Dendritic cell treated with granulocyte-macrophage colony-stimulating factor and Interleukin-4, amounts not matched to agents 40 ng/mL and 50 ng/mL, for 4 days (primary cell): ENCODE results near the gene PRKCZ.

ENCODE experiments used
- H3K27ac Mint-ChIP-seq: one replicate; pipeline ENCODE4 v1.8.0; 2022; ENCODE audit warnings: mild to moderate bottlenecking, mixed read lengths
- H3K27me3 Mint-ChIP-seq: one replicate; pipeline ENCODE4 v1.8.0; 2022; ENCODE audit warnings: mild to moderate bottlenecking, mixed read lengths
- H3K36me3 Mint-ChIP-seq: one replicate; pipeline ENCODE4 v1.8.0; 2022; ENCODE audit warnings: low read depth, mixed read lengths
- H3K4me1 Mint-ChIP-seq: one replicate; pipeline ENCODE4 v1.8.0; 2022; ENCODE audit warnings: low read depth, mixed read lengths
- H3K4me3 Mint-ChIP-seq: one replicate; pipeline ENCODE4 v1.8.0; 2022; ENCODE audit warnings: mild to moderate bottlenecking, moderate library complexity, mixed read lengths
- H3K9me3 Mint-ChIP-seq: one replicate; pipeline ENCODE4 v1.8.0; 2022; ENCODE audit warnings: mixed read lengths
- intact Hi-C: fragments of 100-400 bp; cut with micrococcal nuclease; formaldehyde crosslinking; loops from one replicate; pipeline ENCODE4 v1.15.0; 2022

Gene PRKCZ

DNA sequence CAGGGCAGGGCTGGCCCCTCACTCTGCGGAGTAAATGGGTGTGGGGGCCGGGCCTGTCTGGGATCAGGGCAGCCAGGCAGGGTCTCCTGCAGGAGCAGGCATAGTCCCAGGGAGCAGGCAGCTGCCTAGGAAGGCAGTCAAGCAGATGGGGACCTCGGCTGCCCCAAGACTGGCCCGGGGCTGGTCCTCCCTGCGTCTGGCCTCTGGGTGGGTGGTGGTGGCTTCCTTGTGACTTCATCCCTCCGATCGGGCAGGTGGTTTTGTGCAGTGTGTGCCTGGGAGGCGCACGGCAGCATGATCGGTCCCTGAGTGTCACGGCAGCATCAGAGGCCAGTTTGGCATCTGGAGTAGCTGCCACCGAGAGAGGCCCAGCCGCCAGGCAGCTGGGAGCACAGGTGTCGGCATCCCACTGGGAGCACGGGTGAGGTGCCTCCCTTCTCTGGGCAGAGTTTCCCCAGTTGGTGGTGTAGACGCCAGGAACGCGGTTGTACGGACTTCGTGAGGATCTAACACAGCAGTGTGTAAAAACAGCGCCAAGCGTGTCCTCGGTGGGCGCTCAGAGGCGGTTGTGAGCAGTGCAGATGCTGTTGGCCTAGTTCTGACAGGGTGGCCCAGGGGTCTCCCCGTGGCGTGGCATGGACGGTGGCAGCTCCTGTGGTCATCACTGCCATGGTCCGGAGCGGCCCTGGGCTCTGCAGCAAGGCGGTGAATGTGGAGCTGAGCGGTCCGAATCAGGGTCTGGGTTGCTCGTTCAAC lies 45.9 kb downstream of the PRKCZ start:
- intact Hi-C loops: loop anchor here (10.0 kb wide), 1 partner anchor 79 kb away; no protein-coding TSS in a partner anchor
- Mint-ChIP-seq H3K27me3 (peaks cover 9% of the 10 kb centered on the region), H3K27ac (no peak overlapping the region), H3K36me3 (no peaks in the 10 kb centered on the region), H3K4me3 (no peak overlapping the region), H3K9me3 (peaks cover 9% of the 10 kb centered on the region), H3K4me1 (peaks cover 5% of the 10 kb centered on the region)

DNA sequence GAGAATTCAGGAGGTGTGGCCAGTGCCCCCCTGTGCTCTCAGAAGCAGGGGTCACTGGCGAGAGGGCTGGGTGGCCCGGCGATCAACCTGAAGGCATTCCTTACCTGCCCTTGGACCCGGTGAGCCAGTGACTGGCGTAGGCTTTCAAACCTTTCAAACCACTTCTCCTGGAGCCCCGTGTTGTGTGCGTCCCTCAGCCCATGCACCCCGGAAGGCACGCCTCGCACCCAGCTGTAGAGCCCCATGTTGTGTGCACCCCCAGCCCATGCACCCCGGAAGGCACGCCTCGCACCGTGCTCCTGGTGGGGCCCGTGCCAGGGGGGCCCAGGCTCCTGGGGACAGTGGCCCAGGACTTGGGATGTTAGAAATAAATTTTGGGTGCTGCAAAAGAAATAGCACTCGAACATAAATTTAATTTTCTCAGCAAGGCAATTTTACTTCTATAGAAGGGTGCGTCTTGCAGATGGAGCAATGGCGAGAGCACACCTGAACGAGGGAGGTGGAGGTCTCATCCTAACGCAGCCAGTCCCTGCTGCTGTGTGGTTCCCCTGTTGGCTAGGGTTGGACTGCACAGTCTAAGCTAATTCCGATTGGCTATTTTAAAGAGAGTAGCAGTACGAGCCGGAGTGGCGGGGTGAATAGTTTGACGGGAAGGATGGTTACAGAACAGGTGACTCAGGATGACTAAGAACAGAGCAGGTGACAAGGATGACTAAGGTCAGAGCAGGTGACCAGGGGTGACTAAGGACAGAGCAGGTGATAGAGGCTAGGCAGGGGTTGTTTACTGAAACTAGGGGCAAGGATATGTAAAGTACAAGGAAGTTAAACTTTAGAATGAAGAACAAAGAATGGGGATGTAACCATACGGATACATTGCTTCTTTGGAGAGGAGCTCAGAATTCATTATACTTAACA lies 47.4 kb downstream of the PRKCZ start:
- no peaks in the 10 kb centered on the region for H3K36me3 Mint-ChIP-seq
- no peak overlapping the region for H3K4me3 Mint-ChIP-seq
- peaks cover 9% of the 10 kb centered on the region for H3K27me3 Mint-ChIP-seq
- intact Hi-C loops: loop anchor here (10.0 kb wide), 1 partner anchor 77 kb away; no protein-coding TSS in a partner anchor
- peaks cover 9% of the 10 kb centered on the region for H3K9me3 Mint-ChIP-seq
- no peak overlapping the region for H3K27ac Mint-ChIP-seq
- H3K4me1 Mint-ChIP-seq: no peaks in the 10 kb centered on the region

DNA sequence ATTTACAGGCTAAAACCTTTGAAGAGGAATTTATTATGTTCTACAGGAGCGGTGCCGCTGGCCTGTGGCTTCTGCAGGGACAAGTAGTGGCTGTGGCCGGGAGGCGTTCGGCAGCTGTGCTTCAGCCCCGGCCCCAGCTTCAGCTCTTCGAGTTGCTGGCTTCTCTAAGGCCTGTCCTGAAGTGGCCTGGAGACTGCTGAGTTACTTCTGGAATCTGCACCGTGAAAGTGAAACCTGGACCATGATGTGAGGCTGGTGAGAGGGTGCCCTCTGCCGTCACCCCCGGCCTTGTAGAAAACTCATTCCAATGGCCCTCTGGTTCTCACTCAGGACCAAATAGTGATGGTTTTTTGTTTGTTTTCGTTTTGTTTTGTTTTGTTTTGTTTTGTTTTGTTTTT lies 48.1 kb downstream of the PRKCZ start:
- Mint-ChIP-seq H3K4me1 (no peaks in the 10 kb centered on the region), H3K27ac (no peak overlapping the region), H3K27me3 (peaks cover 9% of the 10 kb centered on the region), H3K9me3 (peaks cover 9% of the 10 kb centered on the region), H3K36me3 (no peaks in the 10 kb centered on the region), H3K4me3 (no peak overlapping the region)
- intact Hi-C loops: loop anchor here (10.0 kb wide), 1 partner anchor 77 kb away; no protein-coding TSS in a partner anchor

DNA sequence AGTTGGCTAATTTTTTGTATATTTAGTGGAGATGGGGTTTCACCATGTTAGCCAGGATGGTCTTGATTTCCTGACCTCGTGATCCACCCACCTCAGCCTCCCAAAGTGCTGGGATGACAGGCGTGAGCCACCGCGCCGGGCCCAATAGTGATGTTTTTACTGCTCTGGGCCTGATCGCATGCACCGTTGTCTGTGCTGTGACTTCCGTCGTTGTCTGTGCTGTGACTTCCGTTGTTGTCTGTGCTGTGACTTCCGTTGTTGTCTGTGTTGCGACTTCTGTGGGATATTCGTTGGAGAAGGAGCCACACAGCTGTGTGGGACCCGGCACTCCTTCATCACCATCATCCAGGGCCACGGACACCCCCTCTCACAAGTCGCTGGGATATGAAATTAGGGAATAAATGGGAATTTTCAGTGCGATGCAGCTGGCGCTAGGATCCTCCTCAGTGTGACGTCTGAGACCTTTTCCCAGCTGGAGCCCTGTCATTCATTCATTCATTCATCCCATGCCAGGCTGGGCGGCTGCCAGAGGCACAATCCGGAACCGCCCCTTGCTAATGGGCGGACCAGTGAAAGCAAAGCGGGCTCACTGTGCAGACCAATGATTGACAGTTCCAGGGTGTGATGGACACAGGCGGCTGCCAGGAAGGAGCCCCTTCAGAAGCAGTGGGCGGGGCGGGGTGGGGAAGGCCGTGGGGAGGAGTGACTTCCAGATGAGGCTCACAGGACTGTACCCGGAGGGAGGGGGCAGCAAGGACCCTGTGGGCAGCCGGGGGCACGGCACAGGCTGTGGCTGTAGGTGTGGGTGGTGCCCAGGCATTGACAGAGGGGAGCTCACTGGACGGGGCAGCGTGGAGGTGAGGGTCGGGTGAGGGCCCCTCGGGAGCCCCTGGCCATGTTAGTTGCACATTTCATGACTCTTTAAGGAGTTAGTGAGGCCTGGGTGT lies 48.9 kb downstream of the PRKCZ start:
- Mint-ChIP-seq H3K9me3 (peaks cover 9% of the 10 kb centered on the region), H3K36me3 (no peaks in the 10 kb centered on the region), H3K4me3 (no peak overlapping the region), H3K4me1 (no peaks in the 10 kb centered on the region), H3K27ac (no peak overlapping the region), H3K27me3 (peaks cover 9% of the 10 kb centered on the region)
- intact Hi-C loops: loop anchor here (10.0 kb wide), 1 partner anchor 76 kb away; no protein-coding TSS in a partner anchor

DNA sequence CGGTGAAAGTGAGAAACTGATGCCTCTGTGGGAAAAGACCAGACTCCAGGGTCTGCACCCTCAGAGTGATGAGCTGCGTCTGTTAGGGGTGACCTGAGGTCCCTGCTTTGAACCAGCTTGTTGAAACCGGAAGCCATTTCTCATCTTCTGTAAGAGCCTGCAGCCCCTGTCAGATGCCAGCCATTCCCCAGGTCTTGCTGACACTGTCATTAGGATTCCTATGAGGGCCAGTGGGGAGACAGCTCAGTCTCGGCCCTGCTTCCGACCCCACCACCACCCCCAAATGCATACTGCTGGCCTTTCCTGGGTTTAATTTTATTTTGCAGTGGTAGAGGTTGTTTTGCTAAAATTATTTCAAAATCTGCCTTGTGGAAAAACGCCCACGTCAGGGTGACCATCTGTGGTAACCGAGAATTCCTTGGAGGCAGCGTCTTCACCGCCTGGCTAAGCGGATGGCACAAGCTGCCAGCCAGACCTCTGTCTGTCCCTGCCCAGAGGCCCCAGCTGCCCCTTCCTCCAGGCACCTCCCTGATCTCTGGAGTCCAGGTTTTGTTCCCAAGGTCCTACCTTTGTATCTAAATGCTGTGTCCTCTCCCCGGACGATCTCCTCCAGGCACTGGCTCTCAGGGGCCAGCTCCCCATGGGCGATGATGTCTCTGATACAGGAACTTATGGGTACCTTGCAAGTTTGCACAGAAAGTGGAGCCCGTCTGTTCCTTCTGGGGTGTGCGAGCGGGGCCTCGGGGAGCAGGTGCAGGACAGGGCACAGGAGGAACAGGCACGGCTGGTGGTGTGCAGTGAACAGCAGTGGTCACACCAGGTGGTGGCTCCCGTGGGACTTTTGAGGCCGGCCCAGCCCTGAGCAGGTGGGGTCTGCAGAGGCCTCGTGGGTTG lies 49.9 kb downstream of the PRKCZ start:
- Mint-ChIP-seq H3K4me3 (no peak overlapping the region), H3K4me1 (no peaks in the 10 kb centered on the region), H3K27ac (no peak overlapping the region), H3K36me3 (no peaks in the 10 kb centered on the region), H3K9me3 (peaks cover 9% of the 10 kb centered on the region), H3K27me3 (peaks cover 9% of the 10 kb centered on the region)
- intact Hi-C loops: loop anchor here (10.0 kb wide), 1 partner anchor 75 kb away; no protein-coding TSS in a partner anchor

- Mint-ChIP-seq H3K9me3 (peaks cover 9% of the 10 kb centered on the region), H3K27ac (no peak overlapping the region), H3K36me3 (no peaks in the 10 kb centered on the region), H3K4me1 (no peaks in the 10 kb centered on the region), H3K27me3 (peaks cover 9% of the 10 kb centered on the region), H3K4me3 (no peak overlapping the region)
- intact Hi-C loops: no loop called here
Measured at GRCh38 chr1:2100780-2101108, 50.5 kb downstream of the PRKCZ start.

DNA sequence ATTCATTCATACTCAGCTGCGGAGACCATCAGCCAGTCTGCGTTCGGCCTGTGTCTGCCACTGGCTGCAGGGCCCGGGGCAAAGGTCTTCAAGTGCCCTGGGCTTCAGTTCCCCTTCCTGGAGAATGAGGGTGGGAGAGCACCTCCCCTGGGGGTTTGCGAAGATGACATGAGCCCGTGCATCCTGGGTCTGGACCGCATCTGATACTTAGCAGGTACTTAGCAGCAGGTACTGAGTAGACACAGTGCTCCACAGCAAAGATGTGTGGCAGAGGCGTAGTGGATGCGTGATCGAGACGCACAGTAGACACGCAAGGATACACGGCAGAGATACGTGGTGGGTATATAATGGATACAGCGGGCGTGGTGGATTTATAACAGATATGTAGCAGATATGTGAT lies 51.3 kb downstream of the PRKCZ start:
- Mint-ChIP-seq H3K9me3 (peaks cover 9% of the 10 kb centered on the region), H3K4me3 (no peak overlapping the region), H3K36me3 (no peaks in the 10 kb centered on the region), H3K27me3 (peaks cover 9% of the 10 kb centered on the region), H3K27ac (no peak overlapping the region), H3K4me1 (no peaks in the 10 kb centered on the region)
- intact Hi-C loops: no loop called here

- Mint-ChIP-seq H3K27ac (no peak overlapping the region), H3K9me3 (peaks cover 9% of the 10 kb centered on the region), H3K27me3 (peaks cover 9% of the 10 kb centered on the region), H3K4me3 (no peak overlapping the region), H3K4me1 (no peaks in the 10 kb centered on the region), H3K36me3 (no peaks in the 10 kb centered on the region)
- intact Hi-C loops: no loop called here
Measured at GRCh38 chr1:2101946-2102345, 51.7 kb downstream of the PRKCZ start.

- no peaks in the 10 kb centered on the region for H3K36me3 Mint-ChIP-seq
- H3K27ac Mint-ChIP-seq: no peak overlapping the region
- no peak overlapping the region for H3K4me3 Mint-ChIP-seq
- H3K9me3 Mint-ChIP-seq: peaks cover 5% of the 10 kb centered on the region
- intact Hi-C loops: no loop called here
- H3K4me1 Mint-ChIP-seq: no peaks in the 10 kb centered on the region
- peaks cover 9% of the 10 kb centered on the region for H3K27me3 Mint-ChIP-seq
Measured at GRCh38 chr1:2102753-2103152, 52.5 kb downstream of the PRKCZ start.

DNA sequence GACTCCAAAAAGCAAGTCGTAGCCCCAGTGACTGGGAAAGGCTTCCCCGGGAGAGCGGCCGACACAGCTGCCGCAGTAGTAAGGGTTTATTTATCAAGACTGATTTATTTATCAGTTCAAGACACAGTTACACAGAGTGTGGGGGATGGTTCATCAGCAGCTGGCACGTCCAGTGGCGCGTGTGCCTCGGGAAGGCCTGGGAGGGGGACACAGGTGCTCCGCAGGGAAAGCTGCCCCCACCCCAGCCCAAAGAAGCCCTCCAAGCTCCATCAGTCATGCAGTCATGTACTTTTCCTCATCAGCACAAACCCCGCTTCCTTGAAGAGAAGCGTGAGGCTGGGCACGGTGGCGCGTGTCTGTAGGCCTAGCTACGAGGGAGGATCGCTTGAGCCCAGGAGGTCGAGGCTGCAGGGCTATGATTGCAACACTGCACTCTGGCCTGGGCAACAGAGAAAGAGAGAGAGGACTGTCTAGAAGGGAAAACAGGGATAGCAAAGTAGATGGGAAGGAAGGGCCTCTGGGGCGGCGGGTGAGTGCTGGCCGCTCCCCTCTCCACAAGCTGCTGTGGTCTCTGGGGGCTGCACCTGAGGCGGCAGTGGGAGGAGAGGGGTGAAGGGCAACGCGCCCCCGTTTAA lies 53.2 kb downstream of the PRKCZ start:
- intact Hi-C loops: no loop called here
- H3K36me3 Mint-ChIP-seq: no peaks in the 10 kb centered on the region
- no peaks in the 10 kb centered on the region for H3K9me3 Mint-ChIP-seq
- H3K27ac Mint-ChIP-seq: no peak overlapping the region
- no peaks in the 10 kb centered on the region for H3K4me1 Mint-ChIP-seq
- H3K4me3 Mint-ChIP-seq: no peak overlapping the region
- peaks cover 9% of the 10 kb centered on the region for H3K27me3 Mint-ChIP-seq

DNA sequence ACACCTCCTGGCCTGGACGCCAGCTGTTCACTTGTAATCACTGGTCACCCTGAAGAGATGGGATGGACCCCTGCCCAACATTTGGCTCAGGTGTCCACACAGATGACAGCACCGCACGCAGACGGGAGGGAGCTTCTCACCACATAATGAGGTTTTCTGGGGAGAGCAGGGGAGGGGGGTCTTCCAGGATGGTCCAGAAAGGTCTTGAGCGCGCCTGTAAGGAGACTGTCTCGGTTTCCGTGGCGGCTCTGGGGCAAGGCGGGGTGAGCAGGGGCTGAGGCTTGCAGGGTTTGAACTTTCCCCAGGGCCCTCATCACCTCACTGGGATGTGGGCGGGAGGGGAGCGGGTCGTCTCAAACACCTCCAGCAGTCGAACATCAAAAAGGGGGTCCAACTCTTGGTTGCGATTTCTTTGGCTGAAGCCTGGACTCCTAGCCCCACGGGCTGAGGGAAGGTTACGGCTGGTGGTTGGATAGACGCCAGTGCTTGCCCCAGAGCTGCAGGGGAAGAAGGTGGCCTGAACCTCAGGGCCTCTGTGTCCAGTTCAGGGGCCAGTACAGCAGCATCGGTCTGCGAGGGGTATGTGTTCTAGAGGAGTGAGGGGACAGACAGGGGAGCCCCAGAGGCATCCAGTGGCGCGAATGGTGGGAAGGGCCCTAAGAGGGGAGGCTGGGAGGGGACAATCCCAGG lies 53.8 kb downstream of the PRKCZ start:
- H3K4me3 Mint-ChIP-seq: no peak overlapping the region
- no peaks in the 10 kb centered on the region for H3K36me3 Mint-ChIP-seq
- H3K27ac Mint-ChIP-seq: no peak overlapping the region
- H3K9me3 Mint-ChIP-seq: no peaks in the 10 kb centered on the region
- peaks cover 9% of the 10 kb centered on the region for H3K27me3 Mint-ChIP-seq
- H3K4me1 Mint-ChIP-seq: no peaks in the 10 kb centered on the region
- intact Hi-C loops: no loop called here
